ENCODE measurements around the gene MAPK1. TPM values are rescaled to one million over a fixed set of nuclear protein-coding genes. Genes with fewer than 3 reads are reported as not detected.

Gene MAPK1
- total and polyA plus RNA-seq, 9 of the 15 experiments (the other 6 are each of a cell fraction or from before 2014, with no cell fraction given), result 46.3 to 575 (median 283) TPM

DNA sequence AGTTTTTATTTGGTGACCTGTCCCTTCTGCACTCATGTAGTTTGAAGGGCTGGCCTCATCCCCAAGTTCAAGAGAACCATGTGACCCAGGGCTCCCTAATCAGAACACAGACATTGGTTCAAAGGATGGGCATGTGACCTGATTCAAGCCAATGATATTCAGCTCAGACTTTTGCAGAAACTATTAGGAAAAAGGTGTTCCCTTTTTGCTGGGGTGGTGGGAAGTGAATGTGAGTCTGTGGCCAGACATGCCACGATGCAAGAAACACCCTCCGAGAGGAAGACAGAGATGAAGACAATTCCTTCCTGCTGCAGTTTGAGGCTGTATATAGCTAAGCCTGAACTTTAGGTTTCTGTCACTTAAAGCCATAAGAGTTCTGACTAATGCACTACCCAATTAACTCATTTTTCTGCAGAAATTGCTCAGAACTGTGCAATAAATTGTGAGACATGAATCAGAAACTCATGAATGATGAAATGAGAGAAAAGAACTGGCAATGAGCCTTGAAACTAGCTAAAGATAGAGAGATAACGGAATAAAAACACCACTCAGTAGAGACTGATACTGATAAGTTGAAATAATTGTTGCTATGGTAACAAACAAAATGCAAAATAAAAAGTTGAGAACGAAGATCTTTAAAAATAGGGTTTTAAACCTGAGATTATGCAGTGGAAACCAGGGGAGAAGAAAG lies 9.2 kb upstream of the MAPK1 start (continued):
- TF ChIP-seq, protein P1, sequence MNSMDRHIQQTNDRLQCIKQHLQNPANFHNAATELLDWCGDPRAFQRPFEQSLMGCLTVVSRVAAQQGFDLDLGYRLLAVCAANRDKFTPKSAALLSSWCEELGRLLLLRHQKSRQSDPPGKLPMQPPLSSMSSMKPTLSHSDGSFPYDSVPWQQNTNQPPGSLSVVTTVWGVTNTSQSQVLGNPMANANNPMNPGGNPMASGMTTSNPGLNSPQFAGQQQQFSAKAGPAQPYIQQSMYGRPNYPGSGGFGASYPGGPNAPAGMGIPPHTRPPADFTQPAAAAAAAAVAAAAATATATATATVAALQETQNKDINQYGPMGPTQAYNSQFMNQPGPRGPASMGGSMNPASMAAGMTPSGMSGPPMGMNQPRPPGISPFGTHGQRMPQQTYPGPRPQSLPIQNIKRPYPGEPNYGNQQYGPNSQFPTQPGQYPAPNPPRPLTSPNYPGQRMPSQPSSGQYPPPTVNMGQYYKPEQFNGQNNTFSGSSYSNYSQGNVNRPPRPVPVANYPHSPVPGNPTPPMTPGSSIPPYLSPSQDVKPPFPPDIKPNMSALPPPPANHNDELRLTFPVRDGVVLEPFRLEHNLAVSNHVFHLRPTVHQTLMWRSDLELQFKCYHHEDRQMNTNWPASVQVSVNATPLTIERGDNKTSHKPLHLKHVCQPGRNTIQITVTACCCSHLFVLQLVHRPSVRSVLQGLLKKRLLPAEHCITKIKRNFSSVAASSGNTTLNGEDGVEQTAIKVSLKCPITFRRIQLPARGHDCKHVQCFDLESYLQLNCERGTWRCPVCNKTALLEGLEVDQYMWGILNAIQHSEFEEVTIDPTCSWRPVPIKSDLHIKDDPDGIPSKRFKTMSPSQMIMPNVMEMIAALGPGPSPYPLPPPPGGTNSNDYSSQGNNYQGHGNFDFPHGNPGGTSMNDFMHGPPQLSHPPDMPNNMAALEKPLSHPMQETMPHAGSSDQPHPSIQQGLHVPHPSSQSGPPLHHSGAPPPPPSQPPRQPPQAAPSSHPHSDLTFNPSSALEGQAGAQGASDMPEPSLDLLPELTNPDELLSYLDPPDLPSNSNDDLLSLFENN (IDR thresholded peaks at IDR 0.05; ENCODE audit: low read depth in 2 of 2, low read length in 2 of 2), result peak in 1 of 2 experiments; percentile 65; a peak in 1 of 4 replicates
- TF ChIP-seq, protein P2, sequence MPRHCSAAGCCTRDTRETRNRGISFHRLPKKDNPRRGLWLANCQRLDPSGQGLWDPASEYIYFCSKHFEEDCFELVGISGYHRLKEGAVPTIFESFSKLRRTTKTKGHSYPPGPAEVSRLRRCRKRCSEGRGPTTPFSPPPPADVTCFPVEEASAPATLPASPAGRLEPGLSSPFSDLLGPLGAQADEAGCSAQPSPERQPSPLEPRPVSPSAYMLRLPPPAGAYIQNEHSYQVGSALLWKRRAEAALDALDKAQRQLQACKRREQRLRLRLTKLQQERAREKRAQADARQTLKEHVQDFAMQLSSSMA (CRISPR knock-in tag; IDR thresholded peaks at IDR 0.05), result no peak
- TF ChIP-seq NBN (IDR thresholded peaks at IDR 0.05; ENCODE audit: low read depth) (no peak), ETV6 (IDR thresholded peaks at IDR 0.05; ENCODE audit: borderline replicate concordance in 1 of 2, low read depth in 2 of 2, low read length in 1 of 2) (no peak), ETV6 (CRISPR knock-in tag; IDR thresholded peaks at IDR 0.05; ENCODE audit: borderline replicate concordance) (no peak), ZNF124 (CRISPR knock-in tag; IDR thresholded peaks at IDR 0.05) (no peak), HDAC1 (IDR thresholded peaks at IDR 0.05) (no peak), RHOXF2B (CRISPR knock-in tag; conservative IDR thresholded peaks at IDR 0.05) (no peak), TAF9B (IDR thresholded peaks at IDR 0.05; ENCODE audit: partially characterized antibody) (no peak), ZSCAN32 (CRISPR knock-in tag; IDR thresholded peaks at IDR 0.05) (no peak), DMBX1 (CRISPR knock-in tag; IDR thresholded peaks at IDR 0.05; ENCODE audit: borderline replicate concordance) (no peak), KDM4B (IDR thresholded peaks at IDR 0.05; ENCODE audit: borderline replicate concordance in 2 of 2, low read depth in 1 of 2) (no peak), SMAD2 (IDR thresholded peaks at IDR 0.05; ENCODE audit: low read depth, low read length) (no peak), HMG20A (CRISPR knock-in tag; conservative IDR thresholded peaks at IDR 0.05) (no peak), GATA2 (CRISPR knock-in tag; IDR thresholded peaks at IDR 0.05) (no peak), NELFE (IDR thresholded peaks at IDR 0.05; ENCODE audit: insufficient read depth, insufficient read length) (no peak), NR2F6 (CRISPR knock-in tag; IDR thresholded peaks at IDR 0.05) (no peak)
- TF ChIP-seq, protein P3, sequence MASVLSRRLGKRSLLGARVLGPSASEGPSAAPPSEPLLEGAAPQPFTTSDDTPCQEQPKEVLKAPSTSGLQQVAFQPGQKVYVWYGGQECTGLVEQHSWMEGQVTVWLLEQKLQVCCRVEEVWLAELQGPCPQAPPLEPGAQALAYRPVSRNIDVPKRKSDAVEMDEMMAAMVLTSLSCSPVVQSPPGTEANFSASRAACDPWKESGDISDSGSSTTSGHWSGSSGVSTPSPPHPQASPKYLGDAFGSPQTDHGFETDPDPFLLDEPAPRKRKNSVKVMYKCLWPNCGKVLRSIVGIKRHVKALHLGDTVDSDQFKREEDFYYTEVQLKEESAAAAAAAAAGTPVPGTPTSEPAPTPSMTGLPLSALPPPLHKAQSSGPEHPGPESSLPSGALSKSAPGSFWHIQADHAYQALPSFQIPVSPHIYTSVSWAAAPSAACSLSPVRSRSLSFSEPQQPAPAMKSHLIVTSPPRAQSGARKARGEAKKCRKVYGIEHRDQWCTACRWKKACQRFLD (CRISPR knock-in tag; IDR thresholded peaks at IDR 0.05), result no peak
- TF ChIP-seq, protein P4, sequence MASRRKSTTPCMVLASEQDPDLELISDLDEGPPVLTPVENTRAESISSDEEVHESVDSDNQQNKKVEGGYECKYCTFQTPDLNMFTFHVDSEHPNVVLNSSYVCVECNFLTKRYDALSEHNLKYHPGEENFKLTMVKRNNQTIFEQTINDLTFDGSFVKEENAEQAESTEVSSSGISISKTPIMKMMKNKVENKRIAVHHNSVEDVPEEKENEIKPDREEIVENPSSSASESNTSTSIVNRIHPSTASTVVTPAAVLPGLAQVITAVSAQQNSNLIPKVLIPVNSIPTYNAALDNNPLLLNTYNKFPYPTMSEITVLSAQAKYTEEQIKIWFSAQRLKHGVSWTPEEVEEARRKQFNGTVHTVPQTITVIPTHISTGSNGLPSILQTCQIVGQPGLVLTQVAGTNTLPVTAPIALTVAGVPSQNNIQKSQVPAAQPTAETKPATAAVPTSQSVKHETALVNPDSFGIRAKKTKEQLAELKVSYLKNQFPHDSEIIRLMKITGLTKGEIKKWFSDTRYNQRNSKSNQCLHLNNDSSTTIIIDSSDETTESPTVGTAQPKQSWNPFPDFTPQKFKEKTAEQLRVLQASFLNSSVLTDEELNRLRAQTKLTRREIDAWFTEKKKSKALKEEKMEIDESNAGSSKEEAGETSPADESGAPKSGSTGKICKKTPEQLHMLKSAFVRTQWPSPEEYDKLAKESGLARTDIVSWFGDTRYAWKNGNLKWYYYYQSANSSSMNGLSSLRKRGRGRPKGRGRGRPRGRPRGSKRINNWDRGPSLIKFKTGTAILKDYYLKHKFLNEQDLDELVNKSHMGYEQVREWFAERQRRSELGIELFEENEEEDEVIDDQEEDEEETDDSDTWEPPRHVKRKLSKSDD (conservative IDR thresholded peaks at IDR 0.05; ENCODE audit: low read length), result no peak
